Measurements from ENCODE around the gene FBXO4.

GRCh38 chr5:41932770-41933169 is 7.7 kb downstream of the FBXO4 start:
- TF ChIP-seq, protein P1, sequence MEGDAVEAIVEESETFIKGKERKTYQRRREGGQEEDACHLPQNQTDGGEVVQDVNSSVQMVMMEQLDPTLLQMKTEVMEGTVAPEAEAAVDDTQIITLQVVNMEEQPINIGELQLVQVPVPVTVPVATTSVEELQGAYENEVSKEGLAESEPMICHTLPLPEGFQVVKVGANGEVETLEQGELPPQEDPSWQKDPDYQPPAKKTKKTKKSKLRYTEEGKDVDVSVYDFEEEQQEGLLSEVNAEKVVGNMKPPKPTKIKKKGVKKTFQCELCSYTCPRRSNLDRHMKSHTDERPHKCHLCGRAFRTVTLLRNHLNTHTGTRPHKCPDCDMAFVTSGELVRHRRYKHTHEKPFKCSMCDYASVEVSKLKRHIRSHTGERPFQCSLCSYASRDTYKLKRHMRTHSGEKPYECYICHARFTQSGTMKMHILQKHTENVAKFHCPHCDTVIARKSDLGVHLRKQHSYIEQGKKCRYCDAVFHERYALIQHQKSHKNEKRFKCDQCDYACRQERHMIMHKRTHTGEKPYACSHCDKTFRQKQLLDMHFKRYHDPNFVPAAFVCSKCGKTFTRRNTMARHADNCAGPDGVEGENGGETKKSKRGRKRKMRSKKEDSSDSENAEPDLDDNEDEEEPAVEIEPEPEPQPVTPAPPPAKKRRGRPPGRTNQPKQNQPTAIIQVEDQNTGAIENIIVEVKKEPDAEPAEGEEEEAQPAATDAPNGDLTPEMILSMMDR (IDR thresholded peaks at IDR 0.05) = no peak
- no peak for TF ChIP-seq POLR2A (IDR thresholded peaks at IDR 0.05)
